Measurements from ENCODE around the gene AREL1. TPM values are rescaled to one million over a fixed set of nuclear protein-coding genes. Genes with fewer than 3 reads are reported as not detected.

The AREL1 gene
- total RNA-seq, 1 experiment from 2014 or later, result 45.9 TPM

DNA sequence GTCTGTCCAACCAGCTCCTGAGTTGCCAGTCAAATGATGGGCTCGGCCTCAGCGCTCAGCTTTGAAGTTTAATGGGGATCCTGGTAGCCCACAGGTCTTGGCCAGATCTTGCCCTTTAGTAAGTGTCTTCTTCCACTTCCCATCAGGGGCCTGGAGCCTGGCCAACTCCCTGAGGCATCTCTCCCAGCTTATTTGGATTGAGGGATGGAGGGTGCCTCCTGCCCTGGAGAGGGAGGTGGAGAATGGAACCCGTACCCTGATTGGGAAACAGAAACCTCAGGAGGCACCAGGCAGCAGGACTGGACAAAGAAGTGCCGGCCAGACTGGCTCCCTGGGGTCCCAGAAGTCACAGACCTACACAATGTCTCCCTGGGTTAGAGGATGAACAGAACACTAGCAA is 60.3 kb downstream of the AREL1 start:
- no peaks in the 10 kb centered on the region for H3K9me3 ChIP-seq (ENCODE audit: control insufficient read depth in 1 of 2, insufficient read depth in 1 of 2, low read depth in 1 of 2, low read length in 2 of 2)
- POLR2A ChIA-PET, result no interaction called here
- no peaks in the 10 kb centered on the region for H3K27me3 ChIP-seq (ENCODE audit: insufficient read depth, low read length)
- H3K4me2 ChIP-seq (ENCODE audit: low read length), result no peak overlapping the region
- RAD21 ChIA-PET (ENCODE audit: low non-redundant PET in 1 of 2, low total read pairs in 2 of 2, uncharacterized antibody in 2 of 2, unreplicated experiment in 2 of 2), result no interaction called here
- H3K9ac ChIP-seq (ENCODE audit: low read length), result no peak overlapping the region
- CTCF ChIA-PET, result no interaction called here
- H4K20me1 ChIP-seq (ENCODE audit: insufficient read depth), result no peaks in the 10 kb centered on the region
- intact Hi-C loops (cut with micrococcal nuclease), result no loop called here
- no peak for DNase-seq (ENCODE audit: low read depth, low spot score)
- no peak overlapping the region for H3K27ac ChIP-seq (ENCODE audit: low read depth, low read length)
- H3K4me1 ChIP-seq (ENCODE audit: control insufficient read depth in 1 of 2, insufficient read depth in 2 of 2, low read length in 2 of 2), result no peaks in the 10 kb centered on the region; a peak in 1 of 4 replicates
- H3K9me2 ChIP-seq (ENCODE audit: insufficient read depth), result no peaks in the 10 kb centered on the region
- no peak overlapping the region for H3K4me3 ChIP-seq (replicated peaks in 1 of 2; ENCODE audit: low read depth in 1 of 2, low read length in 2 of 2)
- no peak for ATAC-seq
- no peak overlapping the region for H2AFZ ChIP-seq (ENCODE audit: low read depth, low read length, poor library complexity, severe bottlenecking)
- no peaks in the 10 kb centered on the region for H3K79me2 ChIP-seq (ENCODE audit: insufficient read depth, low read length)
- H3K36me3 ChIP-seq (ENCODE audit: control insufficient read depth in 1 of 2, insufficient read depth in 2 of 2, low read length in 2 of 2), result no peaks in the 10 kb centered on the region; a peak in 1 of 4 replicates
- no TSS peak for BruUV-seq (replicated peaks)
- TF ChIP-seq EZH2phosphoT487 (IDR thresholded peaks at IDR 0.05; ENCODE audit: borderline replicate concordance) (no peak), ZNF274 (IDR thresholded peaks at IDR 0.05; ENCODE audit: low read depth, low read length) (no peak), ELF1 (IDR thresholded peaks at IDR 0.05; ENCODE audit: borderline replicate concordance, low read depth) (no peak), REST (IDR thresholded peaks at IDR 0.05; ENCODE audit: low read depth) (no peak), TCF7L2 (IDR thresholded peaks at IDR 0.05; ENCODE audit: borderline replicate concordance, extremely low read depth, insufficient read depth, insufficient read length) (no peak), CBX3 (IDR thresholded peaks at IDR 0.05; ENCODE audit: low read depth) (no peak), SP1 (IDR thresholded peaks at IDR 0.05; ENCODE audit: low read depth) (no peak), ZFX (IDR thresholded peaks at IDR 0.05) (no peak), EZH2 (IDR thresholded peaks at IDR 0.05) (no peak), ZBTB33 (IDR thresholded peaks at IDR 0.05; ENCODE audit: extremely low read depth, insufficient replicate concordance, low read length) (no peak), EGR1 (IDR thresholded peaks at IDR 0.05; ENCODE audit: low read depth) (no peak), SRF (IDR thresholded peaks at IDR 0.05; ENCODE audit: low read depth) (no peak), CEBPB (IDR thresholded peaks at IDR 0.05; ENCODE audit: low read depth) (no peak), FOSL1 (IDR thresholded peaks at IDR 0.05; ENCODE audit: low read depth) (no peak)
- TF ChIP-seq, protein P1, sequence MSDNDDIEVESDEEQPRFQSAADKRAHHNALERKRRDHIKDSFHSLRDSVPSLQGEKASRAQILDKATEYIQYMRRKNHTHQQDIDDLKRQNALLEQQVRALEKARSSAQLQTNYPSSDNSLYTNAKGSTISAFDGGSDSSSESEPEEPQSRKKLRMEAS (IDR thresholded peaks at IDR 0.05), result no peak
- TF ChIP-seq, protein P2, sequence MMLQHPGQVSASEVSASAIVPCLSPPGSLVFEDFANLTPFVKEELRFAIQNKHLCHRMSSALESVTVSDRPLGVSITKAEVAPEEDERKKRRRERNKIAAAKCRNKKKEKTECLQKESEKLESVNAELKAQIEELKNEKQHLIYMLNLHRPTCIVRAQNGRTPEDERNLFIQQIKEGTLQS (IDR thresholded peaks at IDR 0.05), result no peak
